Activated CD4-positive, alpha-beta T cell treated with anti-CD3 and anti-CD28 coated beads for 4 hours (primary cell): ENCODE results near the gene MPL.

Experiments used
- DNase-seq, 2 donors: peaks; one replicate each; pipeline ENCODE4 v3.0.0-alpha.2; 2020

Gene MPL

DNA sequence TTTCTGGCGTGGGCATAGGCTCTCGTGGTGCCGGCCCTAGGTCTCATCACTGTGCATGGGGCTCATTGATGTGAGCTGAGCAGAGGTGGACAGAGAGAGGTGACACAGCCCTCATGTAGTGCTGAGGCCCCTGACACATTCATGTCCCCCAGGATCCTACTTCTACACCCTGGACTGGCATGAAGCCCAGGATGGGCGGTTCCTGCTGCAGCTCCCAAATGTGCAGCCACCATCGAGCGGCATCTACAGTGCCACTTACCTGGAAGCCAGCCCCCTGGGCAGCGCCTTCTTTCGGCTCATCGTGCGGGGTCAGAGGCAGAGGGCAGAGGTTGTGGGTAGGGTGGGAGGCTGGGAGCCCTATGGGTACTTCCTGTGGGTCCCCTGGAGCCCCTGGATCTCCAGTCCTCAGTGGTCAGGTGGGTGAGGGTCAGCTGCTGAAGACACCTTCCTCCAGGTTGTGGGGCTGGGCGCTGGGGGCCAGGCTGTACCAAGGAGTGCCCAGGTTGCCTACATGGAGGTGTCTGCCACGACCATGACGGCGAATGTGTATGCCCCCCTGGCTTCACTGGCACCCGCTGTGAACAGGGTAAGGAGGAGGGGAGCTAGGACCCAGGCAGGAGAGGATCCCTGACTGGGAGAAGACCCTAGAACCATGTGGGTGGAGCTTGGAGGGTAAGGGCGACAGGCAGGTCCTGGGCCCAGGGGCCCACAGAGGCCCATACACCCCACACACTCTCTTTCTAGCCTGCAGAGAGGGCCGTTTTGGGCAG, 30.7 kb upstream of the MPL start:
- no peak for DNase-seq

DNA sequence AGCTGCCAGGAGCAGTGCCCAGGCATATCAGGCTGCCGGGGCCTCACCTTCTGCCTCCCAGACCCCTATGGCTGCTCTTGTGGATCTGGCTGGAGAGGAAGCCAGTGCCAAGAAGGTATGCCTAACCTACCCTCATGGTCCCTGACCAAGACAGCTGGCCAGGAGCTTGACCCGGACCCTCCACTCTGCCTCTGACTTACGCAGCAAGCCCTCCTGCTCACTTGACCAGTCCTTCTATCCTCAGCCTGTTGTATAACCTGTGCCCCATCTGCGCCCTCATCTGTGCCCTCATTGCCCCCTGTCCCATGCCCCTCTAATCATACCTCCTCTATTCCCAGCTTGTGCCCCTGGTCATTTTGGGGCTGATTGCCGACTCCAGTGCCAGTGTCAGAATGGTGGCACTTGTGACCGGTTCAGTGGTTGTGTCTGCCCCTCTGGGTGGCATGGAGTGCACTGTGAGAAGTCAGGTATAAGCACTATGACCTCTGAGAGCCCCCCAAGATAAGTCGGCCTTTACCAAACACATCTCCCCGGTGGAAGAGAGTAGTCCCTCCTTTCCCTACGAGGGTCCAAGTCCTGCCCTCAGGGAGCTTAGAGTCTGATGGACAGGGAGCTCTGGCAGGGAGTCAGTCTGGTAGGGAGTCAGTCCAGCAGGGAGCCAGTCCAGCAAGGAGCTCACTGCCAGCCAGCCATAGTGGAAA, 30.0 kb upstream of the MPL start:
- no peak for DNase-seq

- DNase-seq, result no peak
Observed at GRCh38 chr1:43308635-43309404, 28.8 kb upstream of the MPL start.

GRCh38 chr1:43309405-43310025, 28.1 kb upstream of the MPL start:
- DNase-seq, result no peak

GRCh38 chr1:43311521-43311920, 26.1 kb upstream of the MPL start:
- DNase-seq, result no peak

- DNase-seq, result no peak
Observed at GRCh38 chr1:43312212-43312623, 25.4 kb upstream of the MPL start.

DNA sequence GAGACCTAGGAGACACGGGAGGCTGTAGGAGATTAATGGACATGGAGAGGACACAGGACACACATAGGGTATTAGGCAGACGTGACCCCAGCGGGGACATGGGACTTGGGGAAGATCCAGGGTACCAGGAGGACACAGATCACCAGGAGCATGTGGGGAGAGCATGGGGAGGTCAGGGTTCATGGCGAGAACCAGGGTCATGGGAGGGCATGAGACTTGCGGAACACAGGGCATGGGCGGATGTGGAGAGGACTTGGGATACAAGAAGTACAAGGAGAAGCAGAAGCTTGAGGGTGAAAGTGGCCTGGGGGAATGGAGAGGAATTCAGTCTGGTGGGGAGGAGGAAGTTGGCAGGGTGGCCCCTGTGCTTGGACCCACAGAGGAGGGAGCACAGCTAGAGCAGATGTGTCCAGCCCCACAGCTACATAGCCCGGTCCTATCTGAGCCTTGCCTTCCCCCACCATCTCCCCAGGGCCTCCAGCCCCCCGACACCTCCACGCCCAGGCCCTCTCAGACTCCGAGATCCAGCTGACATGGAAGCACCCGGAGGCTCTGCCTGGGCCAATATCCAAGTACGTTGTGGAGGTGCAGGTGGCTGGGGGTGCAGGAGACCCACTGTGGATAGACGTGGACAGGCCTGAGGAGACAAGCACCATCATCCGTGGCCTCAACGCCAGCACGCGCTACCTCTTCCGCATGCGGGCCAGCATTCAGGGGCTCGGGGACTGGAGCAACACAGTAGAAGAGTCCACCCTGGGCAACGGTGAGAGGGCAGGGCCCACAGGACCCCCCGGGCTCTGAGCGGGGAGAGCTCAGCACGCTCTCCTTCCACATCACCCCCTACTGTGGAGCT, 24.7 kb upstream of the MPL start:
- DNase-seq, result no peak

- no peak for DNase-seq
Observed at GRCh38 chr1:43313771-43314170, 23.8 kb upstream of the MPL start.

- DNase-seq, result no peak
Observed at GRCh38 chr1:43314233-43314632, 23.4 kb upstream of the MPL start.

DNA sequence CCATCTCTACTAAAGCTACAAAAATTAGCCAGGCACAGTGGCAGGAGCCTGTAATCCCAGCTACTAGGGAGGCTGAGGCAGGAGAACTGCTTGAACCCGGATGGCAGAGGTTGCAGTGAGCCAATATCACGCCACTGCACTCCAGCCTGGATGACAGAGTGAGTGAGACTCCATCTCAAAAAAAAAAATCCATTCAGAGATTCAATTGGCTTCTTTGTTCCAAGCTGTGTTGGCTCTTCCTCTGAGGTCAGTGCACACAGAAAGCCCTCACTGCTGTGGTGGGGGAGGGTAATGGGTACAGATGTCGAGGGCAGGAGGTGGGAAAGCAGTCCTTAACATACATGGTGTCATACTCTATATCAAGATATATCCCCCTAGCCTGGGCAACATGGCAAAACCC, 22.1 kb upstream of the MPL start:
- DNase-seq, result no peak

DNA sequence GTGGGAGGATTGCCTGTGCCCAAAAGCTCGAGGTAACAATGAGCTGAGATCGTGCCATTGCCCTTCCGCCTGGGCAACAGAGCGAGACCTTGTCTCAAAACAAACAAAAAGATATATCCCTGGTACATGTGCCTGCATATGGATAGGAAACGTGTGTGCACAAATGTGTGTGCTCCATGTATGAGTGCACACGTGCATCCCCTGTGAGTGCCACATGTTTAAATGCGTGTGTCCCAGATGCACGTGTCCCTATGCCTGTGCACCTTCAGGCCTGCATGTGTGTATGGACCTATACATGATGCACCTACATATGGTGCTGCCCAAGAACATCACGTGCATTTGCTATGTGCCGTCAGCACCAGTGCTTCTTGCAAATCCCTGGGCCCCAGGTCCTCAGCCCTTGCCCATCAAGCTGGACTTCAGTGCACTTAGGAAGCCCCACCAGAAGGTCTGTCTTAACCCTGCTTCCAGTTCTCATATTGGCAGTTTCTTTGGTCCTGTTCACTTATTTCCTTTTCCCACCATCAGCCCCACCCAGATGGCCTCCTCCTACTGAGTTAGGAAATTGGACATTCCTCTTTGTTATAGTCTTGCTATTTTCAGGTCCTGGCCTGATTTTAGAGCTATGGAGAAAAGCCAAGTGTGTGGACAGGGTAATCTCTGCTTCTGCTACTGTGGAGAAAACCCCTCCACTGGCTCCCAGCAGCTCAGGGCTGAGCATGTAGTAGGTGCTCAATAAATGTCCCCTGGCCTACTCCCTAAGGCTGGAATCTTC, 21.5 kb upstream of the MPL start:
- DNase-seq, result no peak

DNA sequence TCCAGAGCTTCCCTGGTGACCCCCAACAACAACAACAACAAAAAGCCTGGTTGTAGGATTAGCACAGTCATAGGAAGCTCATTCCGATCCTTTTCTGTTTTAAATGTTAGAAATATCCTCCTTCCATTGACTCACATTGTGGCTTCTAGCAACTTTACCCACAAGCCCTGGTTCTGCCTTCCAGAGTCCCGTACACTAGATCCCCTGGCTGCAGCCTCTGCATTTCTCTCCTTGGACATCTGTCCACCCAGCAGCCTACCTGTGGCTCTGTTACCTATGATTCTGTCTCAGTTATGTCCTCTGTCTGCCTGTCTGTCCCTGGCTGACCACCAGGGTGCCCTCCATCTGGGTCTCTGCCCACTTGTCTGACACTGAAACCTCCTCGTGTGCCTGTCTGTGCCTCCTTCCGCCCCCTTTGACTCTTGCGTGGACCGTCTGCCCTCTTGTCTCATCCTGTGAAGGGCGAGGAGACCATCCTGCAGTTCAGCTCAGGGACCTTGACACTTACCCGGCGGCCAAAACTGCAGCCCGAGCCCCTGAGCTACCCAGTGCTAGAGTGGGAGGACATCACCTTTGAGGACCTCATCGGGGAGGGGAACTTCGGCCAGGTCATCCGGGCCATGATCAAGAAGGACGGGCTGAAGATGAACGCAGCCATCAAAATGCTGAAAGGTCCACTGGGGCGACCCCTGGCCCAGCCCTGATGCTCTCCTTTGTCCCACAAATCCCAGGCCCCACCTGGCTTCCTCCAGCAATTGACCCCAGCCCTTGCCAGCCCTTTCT, 20.7 kb upstream of the MPL start:
- no peak for DNase-seq

DNA sequence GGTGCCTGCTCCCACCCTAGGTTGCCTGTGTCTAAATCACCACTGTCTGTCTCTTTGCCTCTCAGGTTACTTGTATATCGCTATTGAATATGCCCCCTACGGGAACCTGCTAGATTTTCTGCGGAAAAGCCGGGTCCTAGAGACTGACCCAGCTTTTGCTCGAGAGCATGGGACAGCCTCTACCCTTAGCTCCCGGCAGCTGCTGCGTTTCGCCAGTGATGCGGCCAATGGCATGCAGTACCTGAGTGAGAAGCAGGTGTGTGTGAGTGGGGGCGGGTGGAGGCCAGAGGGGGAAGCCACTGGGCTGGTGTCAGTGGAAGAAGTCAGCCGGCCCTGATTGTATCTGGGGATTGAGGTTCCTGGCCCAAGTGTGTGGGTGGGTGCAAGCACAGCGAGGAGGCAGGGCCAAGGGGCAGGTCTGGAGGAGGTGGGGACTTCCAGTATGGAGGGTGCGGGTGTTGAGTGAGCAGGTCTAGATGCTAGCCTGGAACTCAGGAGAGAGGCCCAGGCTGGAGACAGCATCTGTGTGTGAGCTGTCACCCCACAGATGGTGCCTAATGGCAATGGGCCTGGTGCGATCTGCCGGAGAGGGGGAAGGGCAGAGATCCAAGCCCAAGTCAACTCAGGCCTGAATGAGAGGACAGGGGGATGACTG, 19.7 kb upstream of the MPL start:
- no peak for DNase-seq

- DNase-seq, result no peak
Observed at GRCh38 chr1:43318831-43319230, 18.8 kb upstream of the MPL start.

DNA sequence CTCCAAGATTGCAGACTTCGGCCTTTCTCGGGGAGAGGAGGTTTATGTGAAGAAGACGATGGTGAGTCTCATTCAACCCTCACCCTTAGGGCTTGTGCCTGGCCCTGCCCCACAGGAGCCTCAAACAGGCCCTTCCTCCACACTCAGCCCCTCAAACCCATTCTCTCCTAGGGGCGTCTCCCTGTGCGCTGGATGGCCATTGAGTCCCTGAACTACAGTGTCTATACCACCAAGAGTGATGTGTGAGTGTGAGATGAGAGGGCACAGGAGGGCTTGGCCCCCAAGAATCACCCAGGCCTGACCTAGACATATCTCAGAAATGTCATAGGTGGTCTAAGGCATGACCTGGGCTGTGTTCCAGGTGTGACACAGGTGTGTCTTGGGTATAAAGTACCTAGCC, 18.3 kb upstream of the MPL start:
- DNase-seq, result no peak

- DNase-seq, result no peak
Observed at GRCh38 chr1:43319766-43320165, 17.9 kb upstream of the MPL start.

DNA sequence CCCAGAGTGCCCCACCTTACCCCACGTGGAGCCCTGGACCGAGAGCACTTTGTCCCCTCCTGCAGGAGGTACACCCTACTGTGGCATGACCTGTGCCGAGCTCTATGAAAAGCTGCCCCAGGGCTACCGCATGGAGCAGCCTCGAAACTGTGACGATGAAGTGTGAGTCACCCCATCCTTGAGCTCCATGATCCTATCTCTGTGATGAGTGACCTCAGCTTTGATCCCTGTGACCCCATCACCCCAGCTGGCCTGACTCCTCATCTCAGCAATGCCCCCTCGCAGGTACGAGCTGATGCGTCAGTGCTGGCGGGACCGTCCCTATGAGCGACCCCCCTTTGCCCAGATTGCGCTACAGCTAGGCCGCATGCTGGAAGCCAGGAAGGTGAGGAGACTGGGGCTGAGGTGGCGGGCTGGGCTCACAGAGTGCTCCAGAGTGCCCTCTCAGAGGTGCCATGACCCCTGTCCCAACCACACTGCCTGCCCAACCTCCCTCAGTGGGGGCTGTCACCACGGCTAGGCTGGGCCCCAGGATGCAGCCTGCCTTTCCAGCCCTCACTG, 16.2 kb upstream of the MPL start:
- DNase-seq, result no peak

- no peak for DNase-seq
Observed at GRCh38 chr1:43322506-43322905, 15.1 kb upstream of the MPL start.

GRCh38 chr1:43324810-43325209, 12.8 kb upstream of the MPL start:
- DNase-seq, result no peak

GRCh38 chr1:43325381-43325780, 12.2 kb upstream of the MPL start:
- DNase-seq, result no peak
